GM19397 (cell line): ENCODE results near the gene CARMIL3.

Experiments
- ATAC-seq: cut with Tn5 transposase; IDR thresholded peaks from one replicate; pipeline ENCODE4 v1.9.1; 2021; ENCODE audit warnings: mild to moderate bottlenecking, moderate library complexity; ENCODE audit not compliant: unreplicated experiment

Gene CARMIL3

GRCh38 chr14:24060443-24060842 is 8.6 kb downstream of the CARMIL3 start:
- ATAC-seq, result no peak

- ATAC-seq, result no peak
Observed at GRCh38 chr14:24060984-24061913, 9.4 kb downstream of the CARMIL3 start.

GRCh38 chr14:24062216-24062980 is 10.6 kb downstream of the CARMIL3 start:
- no peak for ATAC-seq

GRCh38 chr14:24063263-24063836 is 11.5 kb downstream of the CARMIL3 start:
- no peak for ATAC-seq

- ATAC-seq, result no peak
Observed at GRCh38 chr14:24064091-24064795, 12.4 kb downstream of the CARMIL3 start.

- no peak for ATAC-seq
Observed at GRCh38 chr14:24064856-24065255, 13.0 kb downstream of the CARMIL3 start.

GRCh38 chr14:24065408-24065807 is 13.6 kb downstream of the CARMIL3 start:
- ATAC-seq, result no peak

- ATAC-seq, result no peak
Observed at GRCh38 chr14:24066496-24067132, 14.8 kb downstream of the CARMIL3 start.

GRCh38 chr14:24067133-24068082 is 15.6 kb downstream of the CARMIL3 start:
- no peak for ATAC-seq

- ATAC-seq, result no peak
Observed at GRCh38 chr14:24068711-24069410, 17.1 kb downstream of the CARMIL3 start.

GRCh38 chr14:24069411-24069735 is 17.6 kb downstream of the CARMIL3 start:
- no peak for ATAC-seq

- ATAC-seq, result no peak
Observed at GRCh38 chr14:24070285-24071143, 18.7 kb downstream of the CARMIL3 start.

- no peak for ATAC-seq
Observed at GRCh38 chr14:24071144-24071697, 19.4 kb downstream of the CARMIL3 start, which contains the start of gene CPNE6. CPNE6 (plus strand) TSS chr14:24071562; CDS start chr14:24072937, 1,375 bp downstream.

GRCh38 chr14:24071836-24072430 is 20.1 kb downstream of the CARMIL3 start:
- no peak for ATAC-seq

GRCh38 chr14:24072436-24072835 is 20.6 kb downstream of the CARMIL3 start:
- ATAC-seq, result no peak

- ATAC-seq, result no peak
Observed at GRCh38 chr14:24072881-24073877, 21.4 kb downstream of the CARMIL3 start.
